HL-60/S4 (cell line): ENCODE results near the gene RIMS4.
"Not testable (repeated sequence)": the region's sequence is repeated elsewhere in the genome, so short reads cannot be mapped to it uniquely, and the experiment has no call there.

Source experiments
- in situ Hi-C: fragments of 300-500 bp; cut with MboI; formaldehyde crosslinking; loops from 2 replicates; pipeline ENCODE4 v1.14.3; 2022; ENCODE audit warnings: low sequenced_read_pairs

Gene RIMS4

GRCh38 chr20:44765701-44766347, 44.5 kb downstream of the RIMS4 start:
- in situ Hi-C loops, result no loop called here

GRCh38 chr20:44765091-44765490, 45.3 kb downstream of the RIMS4 start:
- in situ Hi-C loops, result no loop called here

- in situ Hi-C loops, result not testable (repeated sequence)
Measured at GRCh38 chr20:44763798-44764197, 46.5 kb downstream of the RIMS4 start.

- in situ Hi-C loops, result no loop called here
Measured at GRCh38 chr20:44762466-44763140, 47.7 kb downstream of the RIMS4 start.

- in situ Hi-C loops, result no loop called here
Measured at GRCh38 chr20:44761423-44761822, 48.9 kb downstream of the RIMS4 start.

GRCh38 chr20:44759595-44759994, 50.8 kb downstream of the RIMS4 start:
- in situ Hi-C loops, result no loop called here

- in situ Hi-C loops, result no loop called here
Measured at GRCh38 chr20:44758247-44759101, 51.9 kb downstream of the RIMS4 start.

- in situ Hi-C loops, result no loop called here
Measured at GRCh38 chr20:44756956-44757355, 53.4 kb downstream of the RIMS4 start.

- in situ Hi-C loops, result no loop called here
Measured at GRCh38 chr20:44756011-44756688, 54.2 kb downstream of the RIMS4 start.

- in situ Hi-C loops, result no loop called here
Measured at GRCh38 chr20:44754554-44754953, 55.8 kb downstream of the RIMS4 start.

- in situ Hi-C loops, result no loop called here
Measured at GRCh38 chr20:44752099-44752931, 58.0 kb downstream of the RIMS4 start.

- in situ Hi-C loops, result no loop called here
Measured at GRCh38 chr20:44750081-44750805, 60.1 kb downstream of the RIMS4 start.

- in situ Hi-C loops, result no loop called here
Measured at GRCh38 chr20:44748005-44748370, 62.4 kb downstream of the RIMS4 start.

GRCh38 chr20:44747166-44748004, 63.0 kb downstream of the RIMS4 start:
- in situ Hi-C loops, result no loop called here

GRCh38 chr20:44746367-44747165, 63.8 kb downstream of the RIMS4 start:
- in situ Hi-C loops, result no loop called here

- in situ Hi-C loops, result no loop called here
Measured at GRCh38 chr20:44745598-44746366, 64.6 kb downstream of the RIMS4 start, which contains the start of gene KCNK15. Gene KCNK15, plus strand, starts transcription at chr20:44745865. Its CDS starts 46 bp downstream, at chr20:44745911.

- in situ Hi-C loops, result no loop called here
Measured at GRCh38 chr20:44745122-44745597, 65.2 kb downstream of the RIMS4 start.
